Activated CD4-positive, CD25-positive, alpha-beta regulatory T cell treated with anti-CD3 and anti-CD28 coated beads, Interleukin-2, amount 50 U/mL, for 72 hours (primary cell): ENCODE data around the gene BORCS6.
"Not testable (repeated sequence)": the region's sequence is repeated elsewhere in the genome, so short reads cannot be mapped to it uniquely, and the experiment has no call there.

ENCODE experiments used
- DNase-seq: peaks from one replicate; pipeline ENCODE4 v3.0.0; 2021

Gene BORCS6

GRCh38 chr17:8170186-8170585 lies 19.8 kb downstream of the BORCS6 start:
- DNase-seq, result not testable (repeated sequence)

GRCh38 chr17:8167526-8167925 lies 22.5 kb downstream of the BORCS6 start:
- no peak for DNase-seq

GRCh38 chr17:8166731-8167130 lies 23.2 kb downstream of the BORCS6 start:
- no peak for DNase-seq

GRCh38 chr17:8164815-8165131 lies 25.2 kb downstream of the BORCS6 start:
- DNase-seq, result no peak

- DNase-seq, result no peak
Observed at GRCh38 chr17:8163978-8164814, 25.8 kb downstream of the BORCS6 start.

- peak; percentile 49 for DNase-seq
Observed at GRCh38 chr17:8162997-8163977, 26.7 kb downstream of the BORCS6 start.

- peak; percentile 88 for DNase-seq
Observed at GRCh38 chr17:8162233-8162996, 27.6 kb downstream of the BORCS6 start, which contains the start of gene VAMP2. VAMP2 (minus strand) TSS chr17:8162948; CDS start chr17:8162879, 69 bp downstream.

GRCh38 chr17:8161289-8162232 lies 28.4 kb downstream of the BORCS6 start:
- no peak for DNase-seq

- peak; percentile 24 for DNase-seq
Observed at GRCh38 chr17:8160741-8161221, 29.2 kb downstream of the BORCS6 start.

GRCh38 chr17:8160224-8160577 lies 29.8 kb downstream of the BORCS6 start:
- DNase-seq, result no peak

GRCh38 chr17:8159459-8160223 lies 30.3 kb downstream of the BORCS6 start:
- peak; percentile 26 for DNase-seq

- no peak for DNase-seq
Observed at GRCh38 chr17:8159032-8159400, 31.0 kb downstream of the BORCS6 start.

- peak; percentile 92 for DNase-seq
Observed at GRCh38 chr17:8158267-8159031, 31.5 kb downstream of the BORCS6 start.

GRCh38 chr17:8156246-8156992 lies 33.6 kb downstream of the BORCS6 start:
- DNase-seq, result peak; percentile 99

- no peak for DNase-seq
Observed at GRCh38 chr17:8155996-8156245, 34.1 kb downstream of the BORCS6 start.

GRCh38 chr17:8155231-8155995 lies 34.6 kb downstream of the BORCS6 start:
- DNase-seq, result peak; percentile 28

GRCh38 chr17:8154608-8155155 lies 35.3 kb downstream of the BORCS6 start:
- DNase-seq, result no peak

GRCh38 chr17:8153957-8154607 lies 35.9 kb downstream of the BORCS6 start:
- peak; percentile 78 for DNase-seq
